Measurements from ENCODE around the gene GBX1.
A peak's percentile ranks its signal among the peaks of the same experiment; 100 is the strongest.

The GBX1 gene

DNA sequence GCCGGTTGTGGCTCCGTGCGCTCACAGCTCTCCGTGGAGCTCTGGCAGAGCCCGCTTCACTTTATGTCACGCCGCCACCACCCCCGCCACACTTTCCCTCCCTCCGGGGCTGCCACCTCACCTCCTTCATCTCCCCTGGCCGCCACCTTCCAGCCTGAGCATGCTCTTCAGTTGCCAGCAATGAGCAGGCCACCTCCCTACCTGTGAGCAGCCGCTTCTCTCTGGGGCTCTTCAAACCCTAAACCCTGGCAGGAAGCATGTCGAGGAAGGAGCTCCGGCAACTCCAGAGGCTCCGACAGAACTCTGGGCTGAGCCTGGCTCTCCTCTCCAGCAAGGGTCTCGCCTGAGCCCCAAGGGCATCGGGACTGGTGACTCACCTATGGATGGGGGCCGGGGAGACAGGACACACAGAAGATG, 36.7 kb downstream of the GBX1 start:
- TF ChIP-seq, protein P1, sequence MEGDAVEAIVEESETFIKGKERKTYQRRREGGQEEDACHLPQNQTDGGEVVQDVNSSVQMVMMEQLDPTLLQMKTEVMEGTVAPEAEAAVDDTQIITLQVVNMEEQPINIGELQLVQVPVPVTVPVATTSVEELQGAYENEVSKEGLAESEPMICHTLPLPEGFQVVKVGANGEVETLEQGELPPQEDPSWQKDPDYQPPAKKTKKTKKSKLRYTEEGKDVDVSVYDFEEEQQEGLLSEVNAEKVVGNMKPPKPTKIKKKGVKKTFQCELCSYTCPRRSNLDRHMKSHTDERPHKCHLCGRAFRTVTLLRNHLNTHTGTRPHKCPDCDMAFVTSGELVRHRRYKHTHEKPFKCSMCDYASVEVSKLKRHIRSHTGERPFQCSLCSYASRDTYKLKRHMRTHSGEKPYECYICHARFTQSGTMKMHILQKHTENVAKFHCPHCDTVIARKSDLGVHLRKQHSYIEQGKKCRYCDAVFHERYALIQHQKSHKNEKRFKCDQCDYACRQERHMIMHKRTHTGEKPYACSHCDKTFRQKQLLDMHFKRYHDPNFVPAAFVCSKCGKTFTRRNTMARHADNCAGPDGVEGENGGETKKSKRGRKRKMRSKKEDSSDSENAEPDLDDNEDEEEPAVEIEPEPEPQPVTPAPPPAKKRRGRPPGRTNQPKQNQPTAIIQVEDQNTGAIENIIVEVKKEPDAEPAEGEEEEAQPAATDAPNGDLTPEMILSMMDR (IDR thresholded peaks at IDR 0.05; ENCODE audit: extremely low read depth, missing control alignments) = no peak
- no peak for DNase-seq (ENCODE audit: low spot score)

DNA sequence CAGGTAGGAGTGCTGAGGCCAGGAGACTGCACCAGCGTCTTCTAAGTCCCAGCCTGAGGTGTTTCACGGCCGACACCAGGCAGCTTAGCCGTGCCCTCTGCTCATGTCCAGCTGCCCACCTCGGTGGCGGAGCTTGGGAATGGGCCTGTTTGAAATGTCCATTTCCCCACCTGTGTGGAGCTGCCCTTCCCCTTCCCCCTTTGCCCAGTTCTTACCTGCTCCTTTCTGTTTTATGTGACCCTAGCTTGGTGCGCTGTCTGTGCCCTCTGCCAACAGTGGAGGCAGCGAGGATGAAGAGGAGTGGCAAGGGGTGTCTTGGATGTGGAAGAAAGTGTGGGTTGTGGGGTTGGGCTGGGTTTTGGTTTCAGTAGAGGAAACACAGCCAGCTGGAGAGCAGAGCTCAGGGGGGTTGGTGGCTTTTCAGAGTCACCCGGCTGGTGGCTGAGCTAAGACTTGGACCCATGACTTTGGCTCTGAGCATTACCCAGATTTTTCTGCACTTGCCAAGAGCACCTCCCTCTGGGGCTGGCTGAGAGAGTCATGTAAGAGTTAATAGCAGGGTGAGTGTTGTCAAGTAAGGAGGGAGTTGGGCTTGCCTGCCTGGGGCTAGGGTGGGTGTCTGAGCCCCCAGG, 37.4 kb downstream of the GBX1 start:
- DNase-seq (ENCODE audit: low spot score) = no peak
- TF ChIP-seq, protein P1 (IDR thresholded peaks at IDR 0.05; ENCODE audit: extremely low read depth, missing control alignments) = no peak

DNA sequence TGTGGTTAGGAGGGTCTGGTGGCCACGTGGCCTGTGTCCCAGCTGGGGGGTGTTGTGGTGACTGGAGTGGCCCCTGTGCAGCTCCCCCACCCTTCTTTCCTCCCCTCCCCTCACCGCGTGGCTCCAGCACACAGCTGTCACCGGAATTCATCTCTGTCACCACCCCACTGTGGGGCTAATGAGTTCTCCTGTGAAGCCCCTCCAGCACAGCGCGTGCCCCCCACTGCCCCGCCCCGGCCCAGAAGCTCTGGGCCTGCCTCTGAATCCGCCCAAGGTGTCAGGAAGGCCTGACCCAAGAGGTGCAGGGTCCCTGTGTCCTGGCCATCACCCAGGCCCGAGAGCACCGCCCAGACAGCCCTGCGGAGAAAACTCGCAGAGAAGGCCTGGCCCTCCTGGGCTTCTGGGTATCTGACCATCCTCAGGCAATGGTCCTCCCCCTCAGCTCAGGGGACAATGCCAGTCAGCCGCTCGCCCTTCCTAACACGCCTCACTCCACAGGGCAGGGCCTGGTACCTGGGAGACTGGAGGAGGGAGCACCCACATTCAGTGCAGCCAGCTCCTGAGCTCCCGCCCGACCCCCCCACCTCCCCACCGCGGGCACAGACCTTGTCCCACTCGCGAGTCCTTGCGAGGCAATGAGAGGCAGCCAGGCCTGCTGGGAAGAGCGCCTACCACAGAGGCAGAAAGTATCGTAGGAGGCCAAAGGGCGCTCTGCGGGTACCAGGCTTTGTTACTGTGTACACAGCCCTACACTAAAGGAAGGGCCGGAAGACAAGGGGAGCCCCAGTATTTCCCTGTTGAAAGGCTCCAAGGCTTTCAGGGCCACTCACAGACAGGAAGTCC, 38.2 kb downstream of the GBX1 start:
- TF ChIP-seq, protein P1 (IDR thresholded peaks at IDR 0.05; ENCODE audit: extremely low read depth, missing control alignments) = no peak
- DNase-seq (ENCODE audit: low spot score) = no peak

DNA sequence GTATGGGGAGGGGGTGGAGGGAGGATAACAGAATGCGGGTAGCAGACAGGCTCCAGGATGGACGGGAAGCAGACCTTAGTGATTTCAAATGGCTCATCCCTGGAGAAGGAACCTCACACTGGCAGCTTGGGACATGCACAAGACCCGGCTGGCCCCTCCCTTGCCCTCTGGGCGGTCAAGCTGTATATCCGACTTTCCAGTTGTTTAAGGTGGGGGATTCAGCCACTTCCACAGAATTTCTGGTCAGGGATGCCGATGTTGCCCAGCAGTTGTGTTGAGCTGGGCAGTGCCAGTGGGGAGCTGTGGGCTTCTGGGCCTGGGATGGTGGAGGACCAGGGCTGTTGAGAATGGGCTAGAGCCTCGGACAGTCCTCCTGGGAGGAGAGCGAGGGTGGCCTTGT, 38.8 kb downstream of the GBX1 start:
- TF ChIP-seq, protein P1 (IDR thresholded peaks at IDR 0.05; ENCODE audit: extremely low read depth, missing control alignments) = no peak
- DNase-seq (ENCODE audit: low spot score) = no peak

DNA sequence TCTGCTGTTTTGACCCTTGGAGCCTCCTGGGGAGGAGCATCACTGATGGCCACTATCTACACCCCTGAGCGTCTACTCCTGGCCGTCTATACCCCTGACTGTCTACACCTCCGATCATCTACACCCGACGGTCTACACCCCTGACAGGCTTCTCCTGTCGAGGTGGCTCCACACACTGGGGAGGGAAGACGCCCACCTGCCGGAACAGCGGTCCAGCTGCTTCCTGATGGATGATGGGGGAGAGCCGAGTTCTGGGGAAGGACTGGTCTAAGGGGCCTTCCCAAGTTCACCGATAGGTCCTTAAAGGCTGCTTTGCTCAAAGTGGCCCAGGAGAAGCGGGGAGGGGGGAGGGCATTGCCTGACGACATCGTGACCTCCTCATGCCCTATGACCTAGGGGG, 39.4 kb downstream of the GBX1 start:
- TF ChIP-seq, protein P1 (IDR thresholded peaks at IDR 0.05; ENCODE audit: extremely low read depth, missing control alignments) = no peak
- DNase-seq (ENCODE audit: low spot score) = peak; percentile 16

DNA sequence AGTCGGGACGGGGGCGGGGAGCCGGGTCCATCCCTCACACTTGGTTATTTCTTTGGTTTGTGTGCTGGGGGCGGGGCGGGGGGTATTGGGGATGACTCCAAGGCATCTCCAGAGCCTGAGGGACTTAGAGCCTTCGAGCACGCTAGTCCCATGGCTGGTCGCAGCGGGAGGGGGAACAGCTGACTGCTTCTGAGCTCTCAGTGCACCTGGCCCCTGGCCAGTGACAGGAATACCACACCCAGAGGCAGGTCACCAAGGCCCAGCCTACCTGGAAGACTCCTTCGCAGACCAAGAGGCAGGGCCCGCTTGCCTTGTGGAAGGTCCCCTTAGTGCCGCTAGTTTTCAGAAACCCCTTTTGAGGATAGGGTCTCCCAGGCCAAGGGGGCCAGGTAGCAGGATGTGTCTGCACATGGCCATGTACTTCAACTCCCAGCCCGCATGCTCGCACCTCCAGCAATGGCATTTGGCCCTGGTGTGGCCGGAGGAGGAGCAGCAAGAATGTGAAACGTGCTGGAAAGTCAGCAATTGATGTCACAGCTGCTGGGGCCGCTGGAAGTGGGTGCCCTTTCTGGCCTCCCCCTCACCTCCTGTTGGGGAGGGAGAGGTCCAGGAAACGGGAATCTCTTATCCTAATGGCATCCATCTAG, 40.9 kb downstream of the GBX1 start:
- peak; percentile 44 for DNase-seq (ENCODE audit: low spot score)
- TF ChIP-seq, protein P1 (IDR thresholded peaks at IDR 0.05; ENCODE audit: extremely low read depth, missing control alignments) = no peak

Measured in GM20000 (cell line).